Mesenchymal stem cell (in vitro differentiated cells and primary cell): Measurements from ENCODE around the gene N4BP3.

Experiments used
- DNase-seq: peaks from one replicate; pipeline ENCODE4 v3.0.0-alpha.2; 2013
- H2AFZ ChIP-seq: one replicate; pipeline ENCODE4 v1.6.1; 2013; ENCODE audit warnings: low read depth, mild to moderate bottlenecking, control low read depth, inconsistent platforms, low read length, moderate library complexity
- H2AK5ac ChIP-seq: 2 replicates; pipeline ENCODE4 v1.6.1; 2013; ENCODE audit warnings: low read length, moderate library complexity, mild to moderate bottlenecking, inconsistent platforms; ENCODE audit not compliant: severe bottlenecking
- H2BK120ac ChIP-seq: one replicate; pipeline ENCODE4 v1.6.1; 2013; ENCODE audit warnings: low read depth, mild to moderate bottlenecking, inconsistent platforms, low read length, moderate library complexity
- H2BK12ac ChIP-seq, 2 experiments: one replicate each; pipeline ENCODE4 v1.6.1; 2013; ENCODE audit warnings: inconsistent platforms in 2 of 2, low read length in 2 of 2, mild to moderate bottlenecking in 2 of 2, moderate library complexity in 2 of 2, control low read depth in 1 of 2
- H2BK15ac ChIP-seq: one replicate; pipeline ENCODE4 v1.6.1; 2013; ENCODE audit warnings: mild to moderate bottlenecking, low read depth, inconsistent platforms; ENCODE audit not compliant: poor library complexity, severe bottlenecking
- H2BK5ac ChIP-seq: 2 replicates; pipeline ENCODE4 v1.6.1; 2013; ENCODE audit warnings: low read depth, mild to moderate bottlenecking, low read length, control low read depth, inconsistent platforms; ENCODE audit not compliant: poor library complexity, severe bottlenecking
- H3K14ac ChIP-seq, 2 experiments: one replicate each; pipeline ENCODE4 v1.6.1; 2013; ENCODE audit warnings: inconsistent platforms in 2 of 2, low read length in 2 of 2, control low read depth in 1 of 2, mild to moderate bottlenecking in 1 of 2, moderate library complexity in 1 of 2
- H3K18ac ChIP-seq, 2 experiments: one replicate each; pipeline ENCODE4 v1.6.1; 2013; ENCODE audit warnings: inconsistent platforms in 2 of 2, low read length in 2 of 2, control low read depth in 1 of 2, low read depth in 1 of 2, mild to moderate bottlenecking in 1 of 2
- H3K23ac ChIP-seq, 2 experiments: one replicate each; pipeline ENCODE4 v1.6.1; 2013; ENCODE audit warnings: inconsistent platforms in 2 of 2, low read length in 2 of 2, mild to moderate bottlenecking in 2 of 2, moderate library complexity in 2 of 2, control low read depth in 1 of 2
- H3K27ac ChIP-seq: 2 replicates; pipeline ENCODE4 v1.5.1; 2013; ENCODE audit warnings: mild to moderate bottlenecking, moderate library complexity, low read length, control low read depth, inconsistent platforms; ENCODE audit not compliant: poor library complexity, severe bottlenecking
- H3K27me3 ChIP-seq, 2 experiments: 2 replicates each; pipeline versions ENCODE4 v1.6.1 to v1.7.0; 2013; ENCODE audit warnings: low read length in 2 of 2, mild to moderate bottlenecking in 2 of 2, moderate library complexity in 2 of 2, control low read depth in 1 of 2, inconsistent platforms in 1 of 2; ENCODE audit not compliant: control insufficient read depth in 1 of 2, insufficient read depth in 1 of 2
- H3K36me3 ChIP-seq, 2 experiments: 2 replicates each; pipeline versions ENCODE4 v1.6.1 to v1.7.0; 2013; ENCODE audit warnings: low read length in 2 of 2, control low read depth in 1 of 2, inconsistent platforms in 1 of 2, low read depth in 1 of 2, mild to moderate bottlenecking in 1 of 2; ENCODE audit not compliant: insufficient read depth in 2 of 2, control insufficient read depth in 1 of 2
- H3K4ac ChIP-seq, 2 experiments: one replicate each; pipeline ENCODE4 v1.6.1; 2013; ENCODE audit warnings: inconsistent platforms in 2 of 2, low read length in 2 of 2, mild to moderate bottlenecking in 2 of 2, moderate library complexity in 2 of 2, control low read depth in 1 of 2, low read depth in 1 of 2
- H3K4me1 ChIP-seq: 2 replicates; pipeline ENCODE4 v1.6.1; 2013; ENCODE audit warnings: low read depth, low read length, control low read depth; ENCODE audit not compliant: control insufficient read depth, insufficient read depth
- H3K4me2 ChIP-seq: 2 replicates; pipeline ENCODE4 v1.6.1; 2013; ENCODE audit warnings: low read length, mild to moderate bottlenecking, inconsistent platforms; ENCODE audit not compliant: poor library complexity, severe bottlenecking
- H3K4me3 ChIP-seq, 2 experiments: 2 replicates each; pipeline versions ENCODE4 v1.5.1 to v1.7.0; 2013; ENCODE audit warnings: low read length in 2 of 2, mild to moderate bottlenecking in 2 of 2, control low read depth in 1 of 2, low read depth in 1 of 2; ENCODE audit not compliant: insufficient read depth in 1 of 2
- H3K79me1 ChIP-seq: replicated peaks from 2 replicates; pipeline ENCODE4 v1.6.1; 2013; ENCODE audit warnings: mild to moderate bottlenecking, control low read depth, low read length, inconsistent platforms; ENCODE audit not compliant: poor library complexity, severe bottlenecking
- H3K9ac ChIP-seq: 2 replicates; pipeline ENCODE4 v1.7.0; 2013; ENCODE audit warnings: mild to moderate bottlenecking, low read length, moderate library complexity
- H3K9me3 ChIP-seq: 2 replicates; pipeline ENCODE4 v1.7.0; 2013; ENCODE audit warnings: mild to moderate bottlenecking, low read length; ENCODE audit not compliant: control insufficient read depth
- H4K8ac ChIP-seq: one replicate; pipeline ENCODE4 v1.6.1; 2013; ENCODE audit warnings: inconsistent platforms, mild to moderate bottlenecking, low read length, moderate library complexity
- H4K91ac ChIP-seq: one replicate; pipeline ENCODE4 v1.6.1; 2013; ENCODE audit warnings: mild to moderate bottlenecking, low read length, inconsistent platforms
- WGBS: methylation state at CpG from one replicate; pipeline ENCODE4 v1.1.7; 2013; ENCODE audit warnings: mixed read lengths; 5-methylcytosine and 5-hydroxymethylcytosine counted together

N4BP3 gene

GRCh38 chr5:178153530-178154340 is 40.4 kb downstream of the N4BP3 start, which contains the start of gene NHP2:
TSS of gene NHP2 (minus strand) at chr5:178153885. CDS start at chr5:178153817, 68 bp downstream.
- peak; percentile 99 for DNase-seq
- Histone ChIP-seq H2BK12ac (peak within 1 kb of the TSS in 1 of 2 experiments; percentile 26), H3K9ac (peak within 1 kb of the TSS; percentile 97)

GRCh38 chr5:178155065-178155464 is 41.7 kb downstream of the N4BP3 start:
- Histone ChIP-seq H4K8ac (no peak overlapping the region), H3K4me2 (no peak overlapping the region), H3K23ac (no peak overlapping the region), H2BK5ac (no peak overlapping the region), H3K4me1 (peaks cover 13% of the 10 kb centered on the region), H3K27me3 (peaks cover 0 to 8% of the 10 kb centered on the region in 2 experiments), H2AK5ac (no peak overlapping the region), H3K36me3 (peaks cover 15 to 25% of the 10 kb centered on the region in 2 experiments), H4K91ac (no peak overlapping the region), H2BK12ac (no peak overlapping the region), H3K14ac (no peak overlapping the region), H3K9ac (no peak overlapping the region), H3K27ac (no peak overlapping the region), H3K4me3 (no peak overlapping the region), H3K9me3 (no peaks in the 10 kb centered on the region), H2BK15ac (no peak overlapping the region), H3K18ac (no peak overlapping the region), H2BK120ac (no peak overlapping the region), H3K79me1 (peaks cover 23% of the 10 kb centered on the region), H2AFZ (no peak overlapping the region), H3K4ac (no peak overlapping the region)
- DNase-seq: no peak
- WGBS: 88% methylated on average over 8 of the region's 8 CpGs

More at GRCh38 chr5:178153530-178154340, 40.4 kb downstream of the N4BP3 start, which contains the start of gene NHP2:
- no peaks in the 10 kb centered on the region for H3K27me3 ChIP-seq
- peak within 1 kb of the TSS; percentile 15 for H2AK5ac ChIP-seq
- H3K36me3 ChIP-seq: peaks cover 28 to 37% of the 10 kb centered on the region in 2 experiments
- H3K4ac ChIP-seq: peak within 1 kb of the TSS in 1 of 2 experiments; percentile 38
- H2BK15ac ChIP-seq: peak within 1 kb of the TSS; percentile 34
- 7% methylated on average over 68 of the region's 68 CpGs for WGBS
- H2AFZ ChIP-seq: peak within 1 kb of the TSS; percentile 69
- H4K91ac ChIP-seq: peak within 1 kb of the TSS; percentile 72
- no peaks in the 10 kb centered on the region for H3K9me3 ChIP-seq
- H3K4me1 ChIP-seq: peaks cover 13% of the 10 kb centered on the region
- peak within 1 kb of the TSS; percentile 51 for H3K27ac ChIP-seq
- H3K79me1 ChIP-seq: peaks cover 28% of the 10 kb centered on the region
- H4K8ac ChIP-seq: peak within 1 kb of the TSS; percentile 92
- H3K4me3 ChIP-seq: peak within 1 kb of the TSS; percentile 93 to 98
- peak within 1 kb of the TSS in 1 of 2 experiments; percentile 74 for H3K14ac ChIP-seq
- H3K4me2 ChIP-seq: peak within 1 kb of the TSS; percentile 90
- peak within 1 kb of the TSS; percentile 30 to 88 for H3K18ac ChIP-seq
- H2BK120ac ChIP-seq: no peak within 1 kb of the TSS
- no peak within 1 kb of the TSS for H2BK5ac ChIP-seq
- H3K23ac ChIP-seq: peak within 1 kb of the TSS in 1 of 2 experiments; percentile 78

- Histone ChIP-seq H3K27ac (no peak overlapping the region), H3K79me1 (no peaks in the 10 kb centered on the region)
- WGBS: 93% methylated on average over 4 of the region's 5 CpGs
Observed at GRCh38 chr5:178160176-178160575, 46.8 kb downstream of the N4BP3 start.

GRCh38 chr5:178162481-178162880 is 49.1 kb downstream of the N4BP3 start:
- Histone ChIP-seq H3K79me1 (no peaks in the 10 kb centered on the region), H3K4me1 (peaks cover 8% of the 10 kb centered on the region), H3K18ac (no peak overlapping the region), H2BK12ac (no peak overlapping the region), H3K14ac (no peak overlapping the region), H4K8ac (no peak overlapping the region), H3K4me2 (no peak overlapping the region), H2BK5ac (no peak overlapping the region), H3K4ac (no peak overlapping the region), H2BK120ac (no peak overlapping the region), H2AK5ac (no peak overlapping the region), H3K4me3 (no peak overlapping the region), H3K27me3 (peaks cover 18 to 50% of the 10 kb centered on the region in 2 experiments), H2BK15ac (no peak overlapping the region), H3K27ac (no peak overlapping the region), H3K23ac (no peak overlapping the region), H3K9me3 (no peaks in the 10 kb centered on the region), H2AFZ (no peak overlapping the region), H3K36me3 (no peaks in the 10 kb centered on the region), H3K9ac (no peak overlapping the region), H4K91ac (no peak overlapping the region)
- 79% methylated on average over 9 of the region's 9 CpGs for WGBS
- no peak for DNase-seq

More at GRCh38 chr5:178160176-178160575, 46.8 kb downstream of the N4BP3 start:
- Histone ChIP-seq H2BK12ac (no peak overlapping the region), H3K4me2 (no peak overlapping the region), H3K14ac (no peak overlapping the region), H3K9ac (no peak overlapping the region), H3K4me3 (no peak overlapping the region), H3K4ac (no peak overlapping the region), H3K4me1 (peaks cover 8% of the 10 kb centered on the region), H3K36me3 (no peaks in the 10 kb centered on the region), H3K18ac (no peak overlapping the region), H3K23ac (no peak overlapping the region), H3K9me3 (no peaks in the 10 kb centered on the region), H4K91ac (no peak overlapping the region), H2BK5ac (no peak overlapping the region), H2AFZ (no peak overlapping the region), H2BK120ac (no peak overlapping the region), H3K27me3 (peaks cover 12 to 31% of the 10 kb centered on the region in 2 experiments), H2AK5ac (no peak overlapping the region), H4K8ac (no peak overlapping the region), H2BK15ac (no peak overlapping the region)
- no peak for DNase-seq
